ENCODE results near the gene GAREM1. TPM values are rescaled to one million over a fixed set of nuclear protein-coding genes. Genes with fewer than 3 reads are reported as not detected.

GAREM1 gene
- total and polyA plus RNA-seq, 2 of the 8 experiments (the other 6 are each of a cell fraction or from before 2014, with no cell fraction given): 3.6 to 9.2 TPM

- Histone ChIP-seq H2BK15ac (ENCODE audit: low read length) (no peak overlapping the region), H2AFZ (ENCODE audit: low read length) (no peak overlapping the region), H3K36me3 (ENCODE audit: control insufficient read depth in 2 of 4, insufficient read depth in 4 of 4, low read length in 3 of 4) (no peaks in the 10 kb centered on the region), H3K79me2 (ENCODE audit: control insufficient read depth in 1 of 2, insufficient read depth in 2 of 2, low read length in 2 of 2) (peaks cover 0 to 17% of the 10 kb centered on the region in 2 experiments; a peak in 2 of 4 replicates), H3K14ac (ENCODE audit: insufficient read length) (no peak overlapping the region), H3K9me3 (ENCODE audit: insufficient read depth in 2 of 2, low read depth in 1 of 2, low read length in 1 of 2) (no peaks in the 10 kb centered on the region), H3K18ac (ENCODE audit: extremely low read depth, low read length) (no peak overlapping the region), H3K9ac (replicated peaks in 1 of 4; ENCODE audit: extremely low read depth in 1 of 4, low read depth in 3 of 4, low read length in 3 of 4) (no peak overlapping the region), H2BK5ac (ENCODE audit: low read depth, low read length) (no peak overlapping the region), H4K91ac (replicated peaks; ENCODE audit: insufficient read length, low read length) (no peak overlapping the region), H4K5ac (ENCODE audit: insufficient read length, low read depth, low read length) (no peak overlapping the region), H3K27me3 (replicated peaks in 1 of 4; ENCODE audit: control insufficient read depth in 3 of 4, extremely low read depth in 1 of 4, insufficient read depth in 3 of 4, low read length in 3 of 4) (peaks cover 0 to 14% (median 9%) of the 10 kb centered on the region in 4 experiments; a peak in 4 of 7 replicates), H3K4me3 (ENCODE audit: extremely low read depth in 1 of 4, insufficient read depth in 2 of 4, low read depth in 3 of 4, low read length in 4 of 4) (no peak overlapping the region), H2BK12ac (ENCODE audit: low read depth, low read length) (no peak overlapping the region), H3K4ac (replicated peaks; ENCODE audit: insufficient read length, low read depth, low read length) (no peak overlapping the region), H3K4me1 (replicated peaks in 1 of 4; ENCODE audit: control insufficient read depth in 3 of 4, insufficient read depth in 4 of 4, low read length in 3 of 4) (peaks cover 3 to 12% (median 6%) of the 10 kb centered on the region in 4 experiments), H3K23me2 (ENCODE audit: low read depth, low read length) (peaks cover 15% of the 10 kb centered on the region), H2BK20ac (ENCODE audit: low read length) (no peak overlapping the region), H2AK5ac (ENCODE audit: low read depth, low read length) (no peak overlapping the region), H2BK120ac (replicated peaks; ENCODE audit: low read depth, low read length) (no peak overlapping the region), H3K56ac (replicated peaks; ENCODE audit: insufficient read length, low read depth, low read length) (no peak overlapping the region), H4K8ac (ENCODE audit: extremely low read depth, insufficient read depth, low read length) (no peak overlapping the region), H4K20me1 (replicated peaks in 1 of 2; ENCODE audit: control insufficient read depth in 1 of 2, insufficient read depth in 2 of 2, low read length in 2 of 2) (peaks cover 0 to 6% of the 10 kb centered on the region in 2 experiments), H3K23ac (ENCODE audit: insufficient read length) (no peak overlapping the region), H3K79me1 (ENCODE audit: low read depth, low read length) (peaks cover 4% of the 10 kb centered on the region; the same call in 1 of the 2 replicates), H3K27ac (ENCODE audit: low read depth, low read length) (no peak overlapping the region), H3K4me2 (ENCODE audit: insufficient read depth in 1 of 2, low read depth in 2 of 2, low read length in 2 of 2) (no peak overlapping the region)
- TF ChIP-seq POLR2A (IDR thresholded peaks at IDR 0.05; ENCODE audit: control extremely low read depth in 1 of 2, low read depth in 2 of 2, low read length in 2 of 2) (no peak), RFX5 (IDR thresholded peaks at IDR 0.05; ENCODE audit: borderline replicate concordance, low read depth, low read length) (no peak), MAFK (IDR thresholded peaks at IDR 0.05; ENCODE audit: low read depth, low read length) (peak; percentile 95), GABPA (IDR thresholded peaks at IDR 0.05; ENCODE audit: borderline replicate concordance, insufficient read depth, low read length) (no peak)
- DNase-seq (ENCODE audit: low read depth in 1 of 2, low spot score in 2 of 2) (no peak), FAIRE-seq (no peak)
- 48% methylated on average over 1 of the region's 1 CpG; no CpG with 5 or more reads in 1 of the 2 experiments for WGBS, 2 experiments (ENCODE audit: extremely low coverage in 1 of 2, insufficient coverage in 1 of 2, insufficient read length in 1 of 2, insufficient replicate concordance in 2 of 2, low coverage in 1 of 2, low lambda C conversion rate in 2 of 2, missing lambda C conversion rate in 1 of 2)
- ChIA-PET CTCF (ENCODE audit: partially characterized antibody) (interaction anchor here (0.6 to 4.1 kb wide), 6 partner anchors 14 to 593 kb away, joined by 3 to 26 read pairs (median 12); no protein-coding TSS in a partner anchor), POLR2A (ENCODE audit: partially characterized antibody) (no interaction called here)
These were observed 2.2 kb upstream of the GAREM1 start for GRCh38 chr18:32472841-32473240.

All from H1 (cell line).